GM11168 (cell line): Measurements from ENCODE around the gene EPAS1.

Experiments used
- in situ Hi-C: fragments of 300-500 bp; cut with MboI; formaldehyde crosslinking; loops from one replicate; pipeline ENCODE4 v1.12.0; 2022; ENCODE audit warnings: low sequenced_read_pairs; ENCODE audit not compliant: unreplicated experiment

EPAS1 gene

GRCh38 chr2:46336283-46336959 is 39.2 kb downstream of the EPAS1 start:
- in situ Hi-C loops: no loop called here

- in situ Hi-C loops: no loop called here
Observed at GRCh38 chr2:46337208-46337994, 40.2 kb downstream of the EPAS1 start.

- in situ Hi-C loops: no loop called here
Observed at GRCh38 chr2:46338674-46339073, 41.5 kb downstream of the EPAS1 start.

GRCh38 chr2:46339200-46339599 is 42.0 kb downstream of the EPAS1 start:
- in situ Hi-C loops: no loop called here

- in situ Hi-C loops: no loop called here
Observed at GRCh38 chr2:46339676-46340459, 42.7 kb downstream of the EPAS1 start.

GRCh38 chr2:46340740-46341420 is 43.7 kb downstream of the EPAS1 start:
- in situ Hi-C loops: no loop called here

GRCh38 chr2:46342566-46343315 is 45.5 kb downstream of the EPAS1 start:
- in situ Hi-C loops: no loop called here

- in situ Hi-C loops: no loop called here
Observed at GRCh38 chr2:46344706-46345105, 47.5 kb downstream of the EPAS1 start.

- in situ Hi-C loops: no loop called here
Observed at GRCh38 chr2:46345775-46346174, 48.6 kb downstream of the EPAS1 start.

- in situ Hi-C loops: no loop called here
Observed at GRCh38 chr2:46346719-46347118, 49.5 kb downstream of the EPAS1 start.

- in situ Hi-C loops: no loop called here
Observed at GRCh38 chr2:46347648-46348280, 50.6 kb downstream of the EPAS1 start.

- in situ Hi-C loops: no loop called here
Observed at GRCh38 chr2:46349115-46349547, 51.9 kb downstream of the EPAS1 start.

- in situ Hi-C loops: loop anchor here (25.0 kb wide), 1 partner anchor 338 kb away; no protein-coding TSS in a partner anchor
Observed at GRCh38 chr2:46350029-46350689, 53.0 kb downstream of the EPAS1 start.

- in situ Hi-C loops: loop anchor here (25.0 kb wide), 1 partner anchor 339 kb away; no protein-coding TSS in a partner anchor
Observed at GRCh38 chr2:46351098-46351749, 54.0 kb downstream of the EPAS1 start.

GRCh38 chr2:46351750-46352138 is 54.5 kb downstream of the EPAS1 start:
- in situ Hi-C loops: loop anchor here (25.0 kb wide), 1 partner anchor 339 kb away; no protein-coding TSS in a partner anchor

GRCh38 chr2:46352621-46353020 is 55.4 kb downstream of the EPAS1 start:
- in situ Hi-C loops: loop anchor here (25.0 kb wide), 1 partner anchor 340 kb away; no protein-coding TSS in a partner anchor

GRCh38 chr2:46353509-46353908 is 56.3 kb downstream of the EPAS1 start:
- in situ Hi-C loops: loop anchor here (25.0 kb wide), 1 partner anchor 341 kb away; no protein-coding TSS in a partner anchor

- in situ Hi-C loops: loop anchor here (25.0 kb wide), 1 partner anchor 343 kb away; no protein-coding TSS in a partner anchor
Observed at GRCh38 chr2:46355756-46356155, 58.5 kb downstream of the EPAS1 start.
